Measurements from ENCODE around the gene RUNDC3A. TPM values are rescaled to one million over a fixed set of nuclear protein-coding genes. Genes with fewer than 3 reads are reported as not detected.

RUNDC3A gene
- total and polyA plus RNA-seq, 2 of the 8 experiments (the other 6 are each of a cell fraction or from before 2014, with no cell fraction given): 6.4 to 13.8 TPM

GRCh38 chr17:44304651-44305050 is 3.8 kb upstream of the RUNDC3A start (continued):
- TF ChIP-seq CHD7 (IDR thresholded peaks at IDR 0.05; ENCODE audit: insufficient replicate concordance, low read length): no peak
- no peak for TF ChIP-seq MAFK (IDR thresholded peaks at IDR 0.05; ENCODE audit: low read depth, low read length)
- no peak for TF ChIP-seq CREB1 (IDR thresholded peaks at IDR 0.05)
- no peak for TF ChIP-seq CBX5 (IDR thresholded peaks at IDR 0.05; ENCODE audit: low read depth, low read length)
- TF ChIP-seq EGR1 (IDR thresholded peaks at IDR 0.05; ENCODE audit: borderline replicate concordance, low read depth, low read length): no peak
- TF ChIP-seq TEAD4 (IDR thresholded peaks at IDR 0.05; ENCODE audit: low read depth, low read length): no peak
- no peak for TF ChIP-seq POU5F1 (IDR thresholded peaks at IDR 0.05; ENCODE audit: low read depth, low read length)
- no peak for TF ChIP-seq SP2 (IDR thresholded peaks at IDR 0.05; ENCODE audit: low read length)
- TF ChIP-seq NRF1 (IDR thresholded peaks at IDR 0.05; ENCODE audit: low read depth, low read length): no peak
